ENCODE measurements around the gene TIAM2. TPM values are rescaled to one million over a fixed set of nuclear protein-coding genes. Genes with fewer than 3 reads are reported as not detected.

The TIAM2 gene
- total RNA-seq = 9.7 and 15.4 TPM in 2 replicates

DNA sequence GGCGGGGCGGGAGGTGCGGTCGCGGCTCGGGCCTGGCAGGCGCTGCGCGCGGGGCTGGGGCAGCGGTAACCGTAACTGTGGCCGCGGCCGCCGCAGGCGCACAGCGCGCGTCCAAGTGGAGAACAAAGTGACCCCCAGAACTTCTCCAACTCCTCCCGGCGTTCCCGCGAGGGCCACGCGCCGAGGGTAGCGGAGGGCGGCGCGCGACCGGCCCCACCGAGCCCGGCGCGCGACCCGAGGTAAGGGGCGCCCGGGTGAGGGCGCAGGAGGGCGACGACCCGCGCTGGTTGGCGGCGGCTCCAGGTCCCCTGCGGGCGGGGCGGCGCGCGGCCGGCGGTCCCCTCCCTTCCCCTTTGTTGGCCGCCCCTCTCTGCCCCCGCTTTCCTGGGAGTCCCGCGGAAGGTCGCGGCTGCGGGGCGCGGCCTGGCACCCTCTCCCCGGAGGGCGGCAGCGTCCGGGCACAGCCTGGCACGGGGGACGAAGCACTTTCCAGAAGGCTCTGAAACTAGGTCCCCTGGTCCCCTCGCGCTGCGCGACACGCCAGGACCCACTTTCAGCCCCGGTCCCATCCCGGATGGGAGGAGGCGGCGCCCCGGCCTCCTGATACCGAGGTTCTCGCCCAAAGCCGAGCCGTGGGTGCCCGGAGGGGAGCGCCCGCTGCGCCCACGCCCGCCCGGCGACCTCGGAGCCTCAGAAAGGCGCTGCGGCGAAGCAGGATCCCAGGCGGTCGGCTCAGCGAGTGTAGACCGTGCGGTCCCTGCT is at the start of gene TIAM2:
Gene TIAM2 (plus strand): TSS at position 62 of the 762 bp plus-strand sequence. CDS start 133,909 bp downstream, outside the sequence.

DNA sequence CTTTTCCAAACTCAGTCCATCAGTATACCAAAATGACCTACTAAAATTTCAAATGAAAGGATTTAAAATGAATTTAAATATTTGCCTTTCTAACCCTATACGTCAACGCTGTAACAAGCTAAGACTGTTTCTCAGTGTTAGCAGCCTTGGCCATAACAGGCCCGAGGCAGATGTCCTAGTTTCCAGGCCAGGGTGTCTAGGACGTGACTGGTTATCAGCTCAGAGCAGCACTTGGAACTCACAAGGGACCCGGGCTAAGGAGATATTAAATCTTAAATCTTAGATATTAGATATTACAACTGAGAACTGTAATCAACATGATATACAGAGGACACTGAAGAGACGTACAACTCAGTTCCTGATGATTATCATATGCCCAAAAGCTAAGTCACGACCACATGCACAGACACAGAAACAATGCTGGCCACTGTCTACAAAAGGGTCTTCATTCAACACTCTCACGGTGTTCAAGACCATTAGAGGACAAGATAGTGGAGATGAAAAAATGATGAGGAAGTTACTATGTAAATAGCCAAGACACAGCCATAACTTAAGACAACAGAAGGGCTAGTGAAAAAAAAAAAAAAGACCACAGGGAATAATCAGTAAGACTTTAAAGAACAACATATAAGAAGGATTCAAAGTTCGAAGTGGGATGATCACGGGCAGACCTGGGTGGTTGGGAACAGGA is 268.4 kb downstream of the TIAM2 start, which contains the start of gene CLDN20:
Gene CLDN20 (plus strand): TSS at position 641 of the 691 bp plus-strand sequence. CDS start 11,707 bp downstream, outside the sequence.

